Heart left ventricle (tissue), 13 donors: Measurements from ENCODE around the gene MICAL3.

Experiments
- POLR2A ChIP-seq, 2 donors: fragments of 450-650 bp; IDR thresholded peaks; one replicate each; pipeline ENCODE4 v1.6.1; 2017; ENCODE audit warnings: antibody characterized with exemption in 2 of 2, mild to moderate bottlenecking in 2 of 2, moderate library complexity in 2 of 2
- TF ChIP-seq, protein P1 (sequence below), 12 donors: fragments of 200-600 bp; sonication (generic) in 4 of 12; IDR thresholded peaks; one replicate each; pipeline versions ENCODE4 v1.5.0 to v1.8.0; 2018 to 2022; ENCODE audit warnings: antibody characterized with exemption in 12 of 12, mild to moderate bottlenecking in 5 of 12
- donor health status: ischemic (EF 13 %, LVEDD 7.1; RV severe dilation, severe dysfunction).
- donor health status: DM: no; HTN: yes; CAD: no.
- donor health status: DM: no; HTN: no; CAD: no.
- donor health status: ischemic (EF 25% LVEDD 6.9; RV normal size, moderate dysfunction).
- donor health status: ischemic (EF 25% LVEDD 5.7; RV mildly dilated, moderate dysfunction).
- donor health status: ischemic (EF 35%, LVEDD 5.7; RV mildly dilated, moderate dysfunction).
- donor health status: nonischemic (EF 11% LVEDD 7.7; RV severe dilation, severe dysfunction).
- donor health status: DM: yes; HTN: yes; CAD: no.
- donor health status: PGD.
- donor health status: ischemic (EF 29% LVEDD 5.4; RV normal size, mild dysfunction).
- donor health status: nonischemic (EF 23%, LVEDD 6.1; RV moderate dilation, normal function).

DNA sequence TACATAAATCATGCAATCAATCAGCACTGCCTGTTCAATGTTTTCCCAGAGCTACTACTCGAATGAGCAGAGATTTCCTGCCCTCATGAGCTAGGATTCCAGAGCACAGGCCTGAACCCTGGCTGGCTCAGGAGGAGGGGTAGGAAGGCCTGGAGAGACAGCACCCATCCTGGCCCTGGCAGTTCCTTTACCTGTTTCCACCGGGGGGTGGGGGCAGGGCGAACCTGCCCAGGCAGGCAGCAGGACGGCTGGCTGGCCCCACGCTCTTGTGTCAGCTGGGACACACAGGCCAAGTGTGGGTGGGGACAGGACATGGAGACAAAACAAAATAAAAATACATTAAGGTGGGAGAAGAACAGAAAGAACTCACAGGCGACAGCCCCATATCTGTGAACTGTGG, 140.3 kb downstream of the MICAL3 start:
- no peak for TF ChIP-seq POLR2A (IDR thresholded peaks at IDR 0.05)
- TF ChIP-seq, protein P1, sequence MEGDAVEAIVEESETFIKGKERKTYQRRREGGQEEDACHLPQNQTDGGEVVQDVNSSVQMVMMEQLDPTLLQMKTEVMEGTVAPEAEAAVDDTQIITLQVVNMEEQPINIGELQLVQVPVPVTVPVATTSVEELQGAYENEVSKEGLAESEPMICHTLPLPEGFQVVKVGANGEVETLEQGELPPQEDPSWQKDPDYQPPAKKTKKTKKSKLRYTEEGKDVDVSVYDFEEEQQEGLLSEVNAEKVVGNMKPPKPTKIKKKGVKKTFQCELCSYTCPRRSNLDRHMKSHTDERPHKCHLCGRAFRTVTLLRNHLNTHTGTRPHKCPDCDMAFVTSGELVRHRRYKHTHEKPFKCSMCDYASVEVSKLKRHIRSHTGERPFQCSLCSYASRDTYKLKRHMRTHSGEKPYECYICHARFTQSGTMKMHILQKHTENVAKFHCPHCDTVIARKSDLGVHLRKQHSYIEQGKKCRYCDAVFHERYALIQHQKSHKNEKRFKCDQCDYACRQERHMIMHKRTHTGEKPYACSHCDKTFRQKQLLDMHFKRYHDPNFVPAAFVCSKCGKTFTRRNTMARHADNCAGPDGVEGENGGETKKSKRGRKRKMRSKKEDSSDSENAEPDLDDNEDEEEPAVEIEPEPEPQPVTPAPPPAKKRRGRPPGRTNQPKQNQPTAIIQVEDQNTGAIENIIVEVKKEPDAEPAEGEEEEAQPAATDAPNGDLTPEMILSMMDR (IDR thresholded peaks at IDR 0.05): no peak
